GM20000 (cell line): ENCODE measurements around the gene KNOP1.

Source experiments
- DNase-seq: peaks from one replicate; pipeline ENCODE4 v3.0.0; 2012; ENCODE audit warnings: low spot score
- CTCF ChIP-seq: IDR thresholded peaks from 2 replicates; pipeline ENCODE4 v1.5.1; 2012; ENCODE audit warnings: mild to moderate bottlenecking, control low read depth; ENCODE audit errors: extremely low read depth, missing control alignments

KNOP1 gene

DNA sequence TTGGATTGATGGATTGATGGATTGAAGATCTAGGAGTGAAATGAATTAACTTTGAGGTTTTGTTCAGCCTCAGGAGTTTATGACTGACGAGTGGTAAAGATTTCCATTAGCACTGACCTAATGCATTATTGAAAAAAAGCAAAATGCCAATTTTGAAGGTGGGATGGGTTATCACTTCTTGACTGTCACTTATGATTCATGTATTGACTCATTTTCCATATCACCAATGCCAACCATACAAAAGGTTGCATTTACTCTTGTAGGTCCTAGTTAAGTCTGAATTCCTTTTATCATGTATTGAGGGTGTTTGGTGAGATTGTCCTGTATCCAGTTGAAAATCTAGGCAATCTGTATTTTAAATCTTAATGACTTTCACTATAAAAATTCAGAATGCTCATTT, 57.6 kb downstream of the KNOP1 start:
- no peak for TF ChIP-seq CTCF
- DNase-seq = no peak

GRCh38 chr16:19659554-19659953, 58.5 kb downstream of the KNOP1 start:
- DNase-seq = no peak
- TF ChIP-seq CTCF = no peak

GRCh38 chr16:19657831-19658230, 60.2 kb downstream of the KNOP1 start:
- no peak for TF ChIP-seq CTCF
- DNase-seq = no peak

DNA sequence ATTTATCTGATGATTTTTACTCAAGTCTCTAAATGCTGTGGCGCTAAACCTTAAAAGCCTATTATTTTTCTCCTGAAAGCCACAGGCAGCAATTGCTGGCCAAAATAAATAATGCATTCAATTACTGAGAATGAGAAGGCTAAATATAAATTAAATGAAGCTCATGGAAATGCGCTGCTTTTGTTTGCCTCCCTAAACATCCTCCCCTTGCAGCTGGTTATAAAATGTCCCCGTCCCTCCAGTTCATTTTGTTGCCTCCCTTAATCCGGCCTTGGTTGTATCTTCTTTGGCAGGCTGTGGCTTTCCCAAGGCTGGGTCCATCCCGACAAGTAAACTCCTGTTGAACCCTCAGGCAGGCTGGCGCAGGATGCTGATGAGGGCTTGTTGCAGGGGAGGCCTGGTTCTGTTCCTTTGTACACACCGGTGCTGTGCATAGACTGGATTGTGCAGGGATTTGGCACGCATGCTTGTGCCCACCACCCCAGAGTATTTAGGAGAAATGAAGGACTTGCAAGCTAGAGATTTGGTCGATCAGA, 62.7 kb downstream of the KNOP1 start:
- no peak for TF ChIP-seq CTCF
- DNase-seq = no peak

DNA sequence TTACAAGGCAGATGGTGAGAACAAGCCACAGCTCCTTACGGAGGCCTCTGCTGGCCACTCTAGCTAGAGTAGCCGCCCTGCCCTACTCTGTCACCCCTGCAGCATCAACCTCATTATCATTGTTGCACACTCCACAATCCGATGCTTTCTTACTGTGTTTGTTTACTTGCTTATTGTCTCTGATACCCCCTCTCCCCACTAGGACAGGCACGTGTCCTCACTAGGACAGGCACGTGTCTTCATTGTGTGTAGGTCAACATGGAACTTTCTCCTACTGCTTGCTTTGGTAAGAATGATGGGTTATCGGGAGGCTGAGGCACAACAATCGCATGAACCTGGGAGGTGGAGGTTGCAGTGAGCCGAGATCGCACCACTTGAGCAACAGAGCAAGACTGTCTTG, 63.9 kb downstream of the KNOP1 start:
- DNase-seq = no peak
- TF ChIP-seq CTCF = no peak
